Small intestine (tissue), 7 donors: ENCODE measurements around the gene SCAF8. TPM values are rescaled to one million over a fixed set of nuclear protein-coding genes. Genes with fewer than 3 reads are reported as not detected.
A peak's percentile ranks its signal among the peaks of the same experiment; 100 is the strongest.
"Not testable (repeated sequence)": the region's sequence is repeated elsewhere in the genome, so short reads cannot be mapped to it uniquely, and the experiment has no call there.

ENCODE experiments used
- DNase-seq, 2 donors: peaks; one replicate each; pipeline versions ENCODE4 v3.0.0 to v3.0.0-alpha.2; 2013
- FAIRE-seq: peaks from 2 replicates; lab custom pipeline; 2012; peaks lifted over from hg19 to GRCh38; lab: Jason Lieb, UNC
- H3K27ac ChIP-seq, 3 donors: one replicate each; pipeline ENCODE4 v1.5.1; 2013; ENCODE audit warnings: low read length in 2 of 3, mild to moderate bottlenecking in 2 of 3, control low read depth in 1 of 3, inconsistent platforms in 1 of 3, low read depth in 1 of 3, moderate library complexity in 1 of 3
- H3K27me3 ChIP-seq, 3 donors: one replicate each; pipeline ENCODE4 v1.6.1; 2013; ENCODE audit warnings: low read length in 3 of 3, inconsistent platforms in 1 of 3; ENCODE audit not compliant: control insufficient read depth in 3 of 3, insufficient read depth in 3 of 3
- H3K36me3 ChIP-seq, 3 donors: one replicate each; pipeline ENCODE4 v1.6.1; 2013; ENCODE audit warnings: low read length in 3 of 3, inconsistent platforms in 1 of 3, low read depth in 1 of 3, mild to moderate bottlenecking in 1 of 3, moderate library complexity in 1 of 3; ENCODE audit not compliant: control insufficient read depth in 3 of 3, insufficient read depth in 2 of 3
- H3K4me1 ChIP-seq, 3 donors: one replicate each; pipeline ENCODE4 v1.6.1; 2013; ENCODE audit warnings: low read length in 2 of 3, inconsistent platforms in 1 of 3, low read depth in 1 of 3, mild to moderate bottlenecking in 1 of 3, moderate library complexity in 1 of 3; ENCODE audit not compliant: control insufficient read depth in 3 of 3, insufficient read depth in 2 of 3
- H3K4me3 ChIP-seq, 3 donors: one replicate each; pipeline ENCODE4 v1.5.1; 2013; ENCODE audit warnings: low read length in 3 of 3, control low read depth in 1 of 3, inconsistent platforms in 1 of 3, low read depth in 1 of 3, mild to moderate bottlenecking in 1 of 3, moderate library complexity in 1 of 3
- H3K9me3 ChIP-seq, 2 donors: one replicate each; pipeline ENCODE4 v1.6.1; 2013; ENCODE audit warnings: low read depth in 1 of 2, low read length in 1 of 2; ENCODE audit not compliant: control insufficient read depth in 2 of 2, insufficient read depth in 1 of 2
- WGBS, 3 donors: extraction: QIAGEN DNeasy Blood & Tissue Kit; methylation state at CpG; one replicate each; pipeline ENCODE4 v1.1.7; 2013; 5-methylcytosine and 5-hydroxymethylcytosine counted together
- polyA plus RNA-seq, 4 donors: library from polyadenylated mRNA; stranded (reverse) in 3 of 4; unstranded in 1 of 4; fragments of 200-250 nt in 3 of 4; fragments of 120-200 nt in 1 of 4; gene quantifications; one replicate each; pipeline versions ENCODE4 v1.2.1 to v1.2.3, GENCODE V29; 2013
- donor health status: healthy with polysubstance abuse.
- donor health status: control.
- donor health status: control.
- donor health status: Bipolar disorder and iron deficiency.
- donor health status: healthy.

Gene SCAF8
- polyA plus RNA-seq, 4 donors, result 6.8 to 36.2 (median 10.1) TPM

DNA sequence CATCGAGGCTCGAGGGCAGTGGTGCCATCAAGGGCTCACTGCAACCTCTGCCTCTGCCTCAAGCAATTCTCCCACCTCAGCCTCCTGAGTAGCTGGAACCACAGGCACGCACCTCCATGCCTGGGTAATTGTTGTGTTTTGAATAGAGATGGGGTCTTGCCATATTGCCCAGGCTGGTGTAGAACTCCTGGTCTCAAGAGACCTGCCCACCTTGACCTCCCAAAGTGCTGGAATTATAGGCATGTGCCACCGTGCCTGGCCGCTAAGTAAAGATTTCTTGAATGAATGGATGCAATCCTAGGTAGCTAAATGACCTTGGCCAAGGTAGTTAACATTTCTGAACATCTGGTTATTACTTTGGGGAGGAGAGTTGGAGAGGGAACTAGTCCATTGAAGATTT is 7.4 kb downstream of the SCAF8 start:
- no peak overlapping the region for H3K27ac ChIP-seq
- peaks cover 0 to 18% (median 2%) of the 10 kb centered on the region in 3 donors for H3K4me1 ChIP-seq
- peaks cover 0 to 15% (median 0%) of the 10 kb centered on the region in 3 donors for H3K36me3 ChIP-seq
- no peak for DNase-seq
- FAIRE-seq, result no peak
- H3K27me3 ChIP-seq, result no peaks in the 10 kb centered on the region
- H3K9me3 ChIP-seq, result no peaks in the 10 kb centered on the region
- H3K4me3 ChIP-seq, result no peak overlapping the region
- 86 to 90% (median 90%) methylated on average over 5 of the region's 5 CpGs for WGBS, 3 donors

DNA sequence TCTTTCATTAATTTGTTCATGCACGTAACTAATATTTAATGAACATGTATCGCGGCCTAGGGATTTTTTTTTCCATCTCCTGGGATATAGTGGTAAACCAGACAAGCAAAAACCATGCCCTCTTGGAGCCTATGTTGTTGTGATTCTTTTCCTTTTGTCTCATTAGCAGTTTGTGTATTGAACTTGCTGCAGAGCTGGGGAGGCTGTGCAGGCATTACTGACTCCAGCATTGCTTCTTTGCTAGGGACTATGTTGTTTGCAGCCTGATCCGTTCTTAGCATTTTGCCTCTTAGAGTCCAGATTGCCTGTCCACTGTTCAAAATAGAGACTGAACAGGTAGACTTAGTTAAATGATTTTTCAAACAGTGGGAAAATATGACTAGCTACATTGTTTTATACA is 9.7 kb downstream of the SCAF8 start:
- 80 to 89% (median 82%) methylated on average over 4 of the region's 4 CpGs for WGBS, 3 donors
- DNase-seq (no peak), FAIRE-seq (no peak)
- H3K27ac ChIP-seq, result no peak overlapping the region
- no peak overlapping the region for H3K4me3 ChIP-seq
- H3K4me1 ChIP-seq, result peaks cover 0 to 10% (median 2%) of the 10 kb centered on the region in 3 donors
- no peaks in the 10 kb centered on the region for H3K9me3 ChIP-seq
- peaks cover 0 to 7% (median 0%) of the 10 kb centered on the region in 3 donors for H3K36me3 ChIP-seq
- H3K27me3 ChIP-seq, result no peaks in the 10 kb centered on the region

DNA sequence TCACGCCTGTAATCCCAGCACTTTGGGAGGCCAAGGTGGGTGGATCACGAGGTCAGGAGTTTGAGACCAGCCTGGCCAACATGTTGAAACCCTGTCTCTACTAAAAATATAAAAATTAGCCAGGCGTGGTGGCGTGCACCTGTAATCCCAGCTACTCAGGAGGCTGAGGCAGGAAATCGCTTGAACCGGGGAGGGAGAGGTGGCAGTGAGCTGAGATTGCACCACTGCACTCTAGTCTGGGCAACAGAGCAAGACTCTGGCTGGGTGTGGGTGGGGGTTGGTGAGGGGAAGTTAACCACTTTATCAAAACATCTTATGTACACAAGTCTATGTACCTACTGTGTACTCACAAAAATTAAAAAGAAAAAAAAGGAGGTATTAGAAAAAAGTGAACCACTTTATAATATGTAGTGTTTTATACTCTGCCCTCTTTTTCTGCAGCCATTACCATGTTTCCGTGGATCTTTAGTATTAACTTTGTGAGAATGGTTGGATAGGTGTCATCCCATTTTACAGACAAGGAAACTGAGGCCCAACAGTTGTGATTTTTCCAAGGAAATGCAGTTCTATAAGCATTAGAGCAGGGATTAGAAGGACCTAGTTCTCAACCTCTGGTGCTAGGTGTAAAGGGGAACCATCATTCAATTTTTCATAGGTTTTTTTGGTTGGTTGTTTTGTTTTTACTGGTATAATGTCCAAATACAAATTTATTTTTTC is 11.0 kb downstream of the SCAF8 start:
- DNase-seq, H3K9me3 ChIP-seq, FAIRE-seq, H3K4me3 ChIP-seq, H3K27me3 ChIP-seq, H3K27ac ChIP-seq, H3K36me3 ChIP-seq, H3K4me1 ChIP-seq: not testable (repeated sequence)
- WGBS, 3 donors, result 89 to 97% (median 95%) methylated on average over 7 of the region's 7 CpGs

DNA sequence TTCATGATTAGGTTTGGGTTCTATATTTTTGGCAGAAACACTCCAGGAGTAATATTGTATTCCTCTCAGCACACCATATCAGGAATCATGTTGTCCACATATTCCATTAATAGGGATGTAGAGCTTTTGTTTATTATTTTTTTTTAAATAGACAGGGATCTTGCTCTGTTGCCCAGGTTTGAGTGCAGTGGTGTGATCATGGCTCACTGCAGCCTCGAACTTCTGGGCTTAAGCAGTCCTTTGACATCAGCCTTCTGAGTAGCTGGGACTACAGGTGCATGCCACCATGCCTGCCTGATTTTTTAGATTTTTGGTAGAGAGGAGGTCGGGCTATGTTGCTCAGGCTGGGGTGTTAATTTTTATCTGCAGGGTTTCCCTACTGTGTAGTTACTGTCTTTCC is 12.0 kb downstream of the SCAF8 start:
- Histone ChIP-seq H3K36me3 (peaks cover 0 to 6% (median 0%) of the 10 kb centered on the region in 3 donors), H3K9me3 (no peaks in the 10 kb centered on the region), H3K4me1 (peaks cover 0 to 10% (median 0%) of the 10 kb centered on the region in 3 donors), H3K27me3 (no peaks in the 10 kb centered on the region), H3K4me3 (no peak overlapping the region), H3K27ac (no peak overlapping the region)
- DNase-seq (no peak), FAIRE-seq (no peak)
- 81 to 89% (median 89%) methylated on average over 2 of the region's 2 CpGs for WGBS, 3 donors

DNA sequence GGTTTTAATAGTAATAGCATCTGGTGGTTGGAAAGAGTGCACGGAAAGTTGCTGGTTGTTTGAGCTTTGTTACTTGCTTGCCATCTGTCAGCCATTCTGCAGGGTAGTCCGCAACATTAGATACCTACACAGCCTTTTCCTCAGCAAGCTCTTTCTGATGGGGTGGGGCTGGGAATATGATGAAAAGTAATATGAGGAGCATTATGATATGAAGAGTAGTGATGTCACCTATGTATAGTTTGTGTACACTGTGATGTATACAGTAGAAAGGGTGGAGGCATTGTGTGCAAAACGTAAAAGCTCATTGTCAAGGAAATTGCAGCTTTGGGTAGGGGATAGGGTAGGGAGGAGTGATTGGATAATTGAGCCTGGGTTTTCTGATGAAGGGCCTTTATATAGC is 16.1 kb downstream of the SCAF8 start:
- Histone ChIP-seq H3K4me1 (peaks cover 0 to 12% (median 3%) of the 10 kb centered on the region in 3 donors), H3K27ac (no peak overlapping the region), H3K36me3 (peaks cover 0 to 7% (median 0%) of the 10 kb centered on the region in 3 donors), H3K27me3 (no peaks in the 10 kb centered on the region), H3K4me3 (no peak overlapping the region), H3K9me3 (no peaks in the 10 kb centered on the region)
- DNase-seq (no peak), FAIRE-seq (no peak)
- WGBS, 3 donors, result 84 to 91% (median 91%) methylated on average over 3 of the region's 3 CpGs

DNA sequence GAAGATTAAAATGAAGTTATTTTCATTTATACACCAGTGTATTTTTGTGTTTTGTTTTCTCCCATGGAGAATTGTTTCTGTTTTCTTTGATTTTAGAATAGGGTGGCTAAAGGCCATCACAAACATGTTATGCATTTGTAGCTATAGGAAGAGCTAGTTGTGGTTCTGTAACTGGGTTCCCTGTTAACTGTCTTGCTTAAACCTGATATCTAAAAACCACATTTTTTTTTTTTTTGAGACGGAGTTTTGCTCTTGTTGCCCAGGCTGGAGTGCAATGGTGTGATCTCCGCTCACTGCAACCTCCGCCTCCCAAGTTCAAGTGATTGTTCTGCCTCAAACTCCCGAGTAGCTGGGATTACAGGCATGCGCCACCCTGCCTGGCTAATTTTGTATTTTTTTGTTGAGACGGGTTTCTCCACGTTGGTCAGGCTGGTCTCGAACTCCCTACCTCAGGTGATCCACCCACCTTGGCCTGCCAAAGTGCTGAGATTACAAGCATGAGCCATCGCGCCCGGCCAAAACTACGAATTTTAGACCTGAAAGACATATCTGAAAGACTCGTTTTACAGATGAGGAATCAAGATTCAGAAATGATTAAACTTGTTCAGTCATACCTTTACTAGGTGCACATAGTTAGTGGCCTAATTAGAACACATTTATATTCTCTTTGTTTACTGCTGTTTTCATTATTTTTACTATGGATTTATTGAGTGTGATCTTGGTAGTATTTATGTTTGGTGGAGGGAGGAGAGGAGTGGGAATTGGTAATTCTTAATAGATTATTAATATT is 18.0 kb downstream of the SCAF8 start:
- no peaks in the 10 kb centered on the region for H3K27me3 ChIP-seq
- H3K4me1 ChIP-seq, result peaks cover 0 to 12% (median 6%) of the 10 kb centered on the region in 3 donors
- peaks cover 0 to 4% (median 0%) of the 10 kb centered on the region in 3 donors for H3K36me3 ChIP-seq
- DNase-seq (no peak), FAIRE-seq (no peak)
- H3K27ac ChIP-seq, result no peak overlapping the region
- H3K4me3 ChIP-seq, result no peak overlapping the region
- H3K9me3 ChIP-seq, result no peaks in the 10 kb centered on the region
- WGBS, 3 donors, result 88 to 92% (median 90%) methylated on average over 13 of the region's 13 CpGs

DNA sequence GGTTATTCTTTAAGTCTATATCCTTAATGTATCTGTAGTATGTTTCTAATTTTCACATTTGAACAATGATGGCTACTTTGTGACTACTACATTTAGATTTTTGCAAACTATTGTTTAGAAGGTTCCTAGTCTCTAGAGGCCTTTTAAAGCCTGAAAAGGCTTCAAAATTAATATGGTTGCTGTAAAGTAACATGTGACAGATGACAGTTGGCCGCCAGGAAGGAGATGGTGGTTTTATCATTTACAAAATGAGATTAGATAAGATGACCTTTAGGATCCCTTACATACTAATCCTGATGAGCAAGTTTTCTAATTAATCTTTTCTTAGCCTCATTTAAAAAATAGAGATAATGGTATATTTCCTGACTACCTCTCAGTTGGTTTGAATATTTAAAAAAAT is 18.8 kb downstream of the SCAF8 start:
- no peak overlapping the region for H3K27ac ChIP-seq
- H3K36me3 ChIP-seq, result peaks cover 0 to 10% (median 0%) of the 10 kb centered on the region in 3 donors
- H3K4me1 ChIP-seq, result peaks cover 0 to 12% (median 6%) of the 10 kb centered on the region in 3 donors
- DNase-seq (no peak), FAIRE-seq (peak; percentile 39)
- H3K4me3 ChIP-seq, result no peak overlapping the region
- H3K9me3 ChIP-seq, result no peaks in the 10 kb centered on the region
- 23 to 61% (median 33%) methylated on average over 1 of the region's 1 CpG for WGBS, 3 donors
- no peaks in the 10 kb centered on the region for H3K27me3 ChIP-seq

DNA sequence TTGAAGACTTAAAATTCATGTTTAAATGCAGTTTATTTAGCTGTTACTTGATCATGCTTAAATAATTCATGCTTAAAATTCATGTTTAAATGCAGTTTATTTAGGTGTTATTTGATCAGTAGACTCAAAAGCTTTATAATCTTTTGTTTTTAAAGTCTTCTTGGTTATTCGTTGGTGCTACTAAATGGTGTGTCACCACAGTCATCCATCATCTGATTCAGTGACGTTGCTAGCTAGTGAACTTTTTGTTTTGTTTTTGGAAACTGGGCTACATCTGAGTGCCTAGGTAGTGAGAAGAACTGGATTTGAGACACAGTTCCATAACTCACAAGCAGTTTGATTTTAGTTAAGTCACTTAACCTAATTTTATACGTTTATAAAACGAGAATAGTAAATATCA is 20.9 kb downstream of the SCAF8 start:
- Histone ChIP-seq H3K27ac (no peak overlapping the region), H3K36me3 (peaks cover 0 to 11% (median 0%) of the 10 kb centered on the region in 3 donors), H3K4me3 (no peak overlapping the region), H3K27me3 (no peaks in the 10 kb centered on the region), H3K4me1 (peaks cover 0 to 10% (median 6%) of the 10 kb centered on the region in 3 donors), H3K9me3 (no peaks in the 10 kb centered on the region)
- WGBS, 3 donors, result 8 to 21% (median 20%) methylated on average over 4 of the region's 4 CpGs
- DNase-seq, result peak in 1 of 2 donors; percentile 18
- no peak for FAIRE-seq
